B cell (primary cell): ENCODE measurements around the gene HP1BP3. TPM values are rescaled to one million over a fixed set of nuclear protein-coding genes. Genes with fewer than 3 reads are reported as not detected.

ENCODE experiments used
- ATAC-seq: fragments of 200-7000 bp; cut with Tn5 transposase; one replicate; pipeline ENCODE4 v1.10.0; 2021; ENCODE audit warnings: low read depth, mild to moderate bottlenecking, moderate number of reproducible peaks, moderate library complexity
- CTCF ChIA-PET: fragments of 350-600 bp; sonication (Branson Sonifier 250); formaldehyde crosslinking; loops from one replicate; lab custom pipeline; 2021; ENCODE audit warnings: antibody characterized with exemption, inconsistent platforms; lab: Charles Lee
- POLR2A ChIA-PET: fragments of 350-600 bp; sonication (Branson Sonifier 250); formaldehyde crosslinking; loops from one replicate; lab custom pipeline; 2021; ENCODE audit warnings: antibody characterized with exemption; lab: Charles Lee
- DNase-seq: peaks from one replicate; pipeline ENCODE4 v3.0.0; 2013
- H2AFZ ChIP-seq: 2 replicates; pipeline ENCODE4 v1.6.1; 2012; ENCODE audit warnings: mild to moderate bottlenecking, low read depth, low read length; ENCODE audit not compliant: insufficient read depth, poor library complexity, severe bottlenecking
- H3K27ac ChIP-seq, 2 donors: 1 replicate in 1 of 2; 2 replicates in 1 of 2; pipeline ENCODE4 v1.5.1; 2012 to 2013; ENCODE audit warnings: low read length in 2 of 2, mild to moderate bottlenecking in 2 of 2, moderate library complexity in 1 of 2
- H3K27me3 ChIP-seq, 4 experiments: fragments of 200-600 bp in 1 of 4; sonication (generic) in 1 of 4; replicated peaks in 1 of 4; 1 replicate in 2 of 4; 2 replicates in 2 of 4; pipeline versions ENCODE4 v1.6.1 to v1.7.0; 2013 to 2016; ENCODE audit warnings: low read length in 3 of 4, mild to moderate bottlenecking in 2 of 4, mixed read lengths in 1 of 4, moderate library complexity in 1 of 4; ENCODE audit not compliant: insufficient read depth in 4 of 4, control insufficient read depth in 3 of 4; ENCODE audit errors: control extremely low read depth in 1 of 4
- H3K36me3 ChIP-seq, 2 experiments: replicated peaks in 1 of 2; 1 replicate in 1 of 2; 2 replicates in 1 of 2; pipeline versions ENCODE4 v1.6.1 to v1.7.1; 2013; ENCODE audit warnings: low read length in 1 of 2; ENCODE audit not compliant: insufficient read depth in 2 of 2, control insufficient read depth in 1 of 2; ENCODE audit errors: control extremely low read depth in 1 of 2, extremely low read depth in 1 of 2
- H3K4me1 ChIP-seq, 2 donors: fragments of 200-600 bp in 1 of 2; sonication (generic) in 1 of 2; 1 replicate in 1 of 2; 2 replicates in 1 of 2; pipeline versions ENCODE4 v1.5.1 to v1.6.1; 2013 to 2017; ENCODE audit warnings: low read length in 2 of 2; ENCODE audit not compliant: control insufficient read depth in 2 of 2, insufficient read depth in 2 of 2
- H3K4me2 ChIP-seq: replicated peaks from 2 replicates; pipeline ENCODE3; 2012; ENCODE audit warnings: mild to moderate bottlenecking, low read depth, low read length; ENCODE audit not compliant: poor library complexity, severe bottlenecking
- H3K4me3 ChIP-seq, 5 experiments: fragments of 200-600 bp in 1 of 5; sonication (generic) in 1 of 5; 1 replicate in 3 of 5; 2 replicates in 2 of 5; pipeline versions ENCODE4 v1.5.1 to v1.7.0; 2011 to 2016; ENCODE audit warnings: low read length in 4 of 5, mild to moderate bottlenecking in 4 of 5, low read depth in 2 of 5, control low read depth in 1 of 5, moderate library complexity in 1 of 5; ENCODE audit not compliant: insufficient read depth in 1 of 5; ENCODE audit errors: control extremely low read depth in 1 of 5, extremely low read depth in 1 of 5
- H3K79me2 ChIP-seq: fragments of 200-600 bp; sonication (generic); one replicate; pipeline ENCODE4 v1.6.0; 2016; ENCODE audit warnings: low read length; ENCODE audit not compliant: control insufficient read depth, insufficient read depth
- H3K9ac ChIP-seq: fragments of 200-600 bp; sonication (generic); 2 replicates; pipeline ENCODE4 v1.6.1; 2017; ENCODE audit warnings: mild to moderate bottlenecking, low read length, moderate library complexity
- H3K9me3 ChIP-seq, 3 donors: one replicate each; pipeline versions ENCODE4 v1.6.1 to v1.7.1; 2013; ENCODE audit warnings: low read length in 2 of 3; ENCODE audit not compliant: control insufficient read depth in 2 of 3, insufficient read depth in 1 of 3; ENCODE audit errors: control extremely low read depth in 1 of 3
- H4K20me1 ChIP-seq: 2 replicates; pipeline ENCODE4 v1.6.0; 2012; ENCODE audit warnings: mild to moderate bottlenecking, low read length; ENCODE audit not compliant: insufficient read depth, control insufficient read depth, poor library complexity, severe bottlenecking
- H3K27ac Mint-ChIP-seq: one replicate; pipeline ENCODE4 v1.8.0; 2021; ENCODE audit warnings: mixed read lengths
- H3K27me3 Mint-ChIP-seq: one replicate; pipeline ENCODE4 v1.8.0; 2021; ENCODE audit warnings: mixed read lengths
- H3K4me1 Mint-ChIP-seq: one replicate; pipeline ENCODE4 v1.8.0; 2021; ENCODE audit warnings: mixed read lengths
- H3K4me3 Mint-ChIP-seq: one replicate; pipeline ENCODE4 v1.8.0; 2021; ENCODE audit warnings: mixed read lengths
- H3K9me3 Mint-ChIP-seq: one replicate; pipeline ENCODE4 v1.8.0; 2022; ENCODE audit warnings: mixed read lengths; ENCODE audit not compliant: insufficient read depth
- CTCF ChIP-seq: fragments of 200-600 bp; IDR thresholded peaks from one replicate; pipeline ENCODE4 v1.8.0; 2022; ENCODE audit warnings: antibody characterized with exemption, mild to moderate bottlenecking
- EZH2 ChIP-seq: IDR thresholded peaks from 2 replicates; pipeline ENCODE4 v1.6.1; 2012; ENCODE audit warnings: borderline replicate concordance, low read depth, mild to moderate bottlenecking, moderate library complexity, low read length; ENCODE audit not compliant: insufficient read depth, poor library complexity, severe bottlenecking
- WGBS: methylation state at CpG from one replicate; pipeline ENCODE4 v1.1.5; 2013; ENCODE audit warnings: missing lambda C conversion rate; ENCODE audit not compliant: insufficient coverage; 5-methylcytosine and 5-hydroxymethylcytosine counted together
- intact Hi-C: fragments of 100-400 bp; cut with micrococcal nuclease; formaldehyde crosslinking; loops from one replicate; pipeline ENCODE4 v1.10.0; 2022
- polyA minus RNA-seq: library from RNA; depleted of rRNA, polyadenylated mRNA; stranded (reverse); fragments of >200 nt; gene quantifications from 2 replicates; pipeline ENCODE4 v1.2.3, GENCODE V29; 2012
- polyA plus RNA-seq: library from polyadenylated mRNA; depleted of rRNA; stranded (reverse); fragments of >200 nt; gene quantifications from 2 replicates; pipeline ENCODE4 v1.2.3, GENCODE V29; 2012
- total RNA-seq, 2 donors: library from RNA; stranded (reverse); fragments of 120-200 nt in 1 of 2; gene quantifications; 1 replicate in 1 of 2; 2 replicates in 1 of 2; pipeline versions ENCODE4 v1.2.3 to v1.2.4, GENCODE V29; 2013 to 2022

Gene HP1BP3
- total RNA-seq = 303 and 323 TPM in 2 replicates
- total RNA-seq (2013) = 222 TPM
- polyA plus RNA-seq = 147 and 205 TPM in 2 replicates
- 162 and 222 TPM in 2 replicates for polyA minus RNA-seq

GRCh38 chr1:20787029-20787839, at the start of gene HP1BP3:
Gene HP1BP3 (minus strand): TSS chr1:20787307. CDS start chr1:20780440, 6,867 bp downstream.
- intact Hi-C loops = loop anchor here (1.0 to 10.0 kb wide), 7 partner anchors 54 to 1240 kb away; partner anchors contain the start of genes DDOST, ECE1, OTUD3 and SH2D5
- Histone ChIP-seq H3K4me3 (peak within 1 kb of the TSS; percentile 78 to 92 (median 86)), H3K79me2 (peaks cover 35% of the 10 kb centered on the region), H3K27me3 (no peaks in the 10 kb centered on the region), H2AFZ (peak within 1 kb of the TSS; percentile 95), H3K4me1 (peaks cover 19 to 26% of the 10 kb centered on the region in 2 donors), H3K9ac (peak within 1 kb of the TSS; percentile 96), H3K36me3 (no peaks in the 10 kb centered on the region), H3K4me2 (peak within 1 kb of the TSS; percentile 96), H3K9me3 (no peaks in the 10 kb centered on the region), H4K20me1 (peaks cover 40% of the 10 kb centered on the region), H3K27ac (peak within 1 kb of the TSS; percentile 88 to 91)
- ATAC-seq = peak; percentile 63
- no peaks in the 10 kb centered on the region for H3K27me3 Mint-ChIP-seq
- H3K4me1 Mint-ChIP-seq = peaks cover 35% of the 10 kb centered on the region
- H3K9me3 Mint-ChIP-seq = no peaks in the 10 kb centered on the region
- POLR2A ChIA-PET = interaction anchor here (0.8 to 1.5 kb wide), 6 partner anchors 13 to 1238 kb away, joined by 3 to 5 read pairs (median 4); partner anchors contain the start of genes MUL1 and SH2D5
- CTCF ChIA-PET = interaction anchor here (1.0 to 1.4 kb wide), 4 partner anchors 16 to 408 kb away, joined by 3 to 7 read pairs (median 4); no protein-coding TSS in a partner anchor
- WGBS = under 1% methylated on average over 96 of the region's 99 CpGs
- TF ChIP-seq EZH2 = no peak
- no peak for TF ChIP-seq CTCF
- DNase-seq = peak; percentile 93
- peak within 1 kb of the TSS; percentile 99 for H3K4me3 Mint-ChIP-seq
- peak within 1 kb of the TSS; percentile 98 for H3K27ac Mint-ChIP-seq

GRCh38 chr1:20836230-20836629, 49.1 kb upstream of the HP1BP3 start:
- POLR2A ChIA-PET = no interaction called here

More at GRCh38 chr1:20836230-20836629, 49.1 kb upstream of the HP1BP3 start:
- CTCF ChIA-PET = interaction anchor here (0.6 kb wide), 1 partner anchor 21 kb away, joined by 3 read pairs; no protein-coding TSS in a partner anchor
- intact Hi-C loops = no loop called here
- H3K9ac ChIP-seq = no peak overlapping the region
- TF ChIP-seq EZH2 = no peak
- DNase-seq (no peak), ATAC-seq (no peak)
- H3K79me2 ChIP-seq = no peaks in the 10 kb centered on the region
- no peaks in the 10 kb centered on the region for H3K9me3 Mint-ChIP-seq
- H3K4me3 ChIP-seq = no peak overlapping the region
- H2AFZ ChIP-seq = no peak overlapping the region
- H3K27me3 ChIP-seq = no peaks in the 10 kb centered on the region
- peaks cover 2 to 17% of the 10 kb centered on the region in 2 experiments for H3K36me3 ChIP-seq
- 95% methylated on average over 3 of the region's 4 CpGs for WGBS
- no peak overlapping the region for H3K4me2 ChIP-seq
- H3K9me3 ChIP-seq = peaks cover 0 to 3% (median 0%) of the 10 kb centered on the region in 3 donors
- H4K20me1 ChIP-seq = no peaks in the 10 kb centered on the region
- H3K4me1 Mint-ChIP-seq = no peaks in the 10 kb centered on the region
- H3K4me1 ChIP-seq = no peaks in the 10 kb centered on the region
- no peak overlapping the region for H3K27ac Mint-ChIP-seq
- H3K27me3 Mint-ChIP-seq = no peaks in the 10 kb centered on the region
- H3K4me3 Mint-ChIP-seq = no peak overlapping the region
- no peak overlapping the region for H3K27ac ChIP-seq
